Posterior vena cava (tissue), 2 donors: ENCODE results near the gene ANGPTL2. TPM values are rescaled to one million over a fixed set of nuclear protein-coding genes. Genes with fewer than 3 reads are reported as not detected.

ENCODE experiments used
- DNase-seq: peaks from one replicate; pipeline ENCODE4 v3.0.0-alpha.2; 2020; ENCODE audit warnings: low spot score
- intact Hi-C, 2 donors: fragments of 100-400 bp; cut with DNase I; formaldehyde crosslinking; loops; one replicate each; pipeline versions ENCODE4 v1.14.1 to v1.14.2; 2022 to 2023
- total RNA-seq, 2 donors: library from RNA; stranded (reverse); fragmentation: NEBNext Ultra II Directional; extraction: Animal tissue kit (Norgen Biotek cat#: 25700); gene quantifications; one replicate each; pipeline ENCODE4 v1.2.1, GENCODE V29; 2021
- donor health status: DM: yes; HTN: yes; CAD: no.
- donor health status: DM: yes; HTN: yes; CAD: no.

ANGPTL2 gene
- total RNA-seq, 2 donors from 2014 or later, result 45.7 to 55.9 TPM

DNA sequence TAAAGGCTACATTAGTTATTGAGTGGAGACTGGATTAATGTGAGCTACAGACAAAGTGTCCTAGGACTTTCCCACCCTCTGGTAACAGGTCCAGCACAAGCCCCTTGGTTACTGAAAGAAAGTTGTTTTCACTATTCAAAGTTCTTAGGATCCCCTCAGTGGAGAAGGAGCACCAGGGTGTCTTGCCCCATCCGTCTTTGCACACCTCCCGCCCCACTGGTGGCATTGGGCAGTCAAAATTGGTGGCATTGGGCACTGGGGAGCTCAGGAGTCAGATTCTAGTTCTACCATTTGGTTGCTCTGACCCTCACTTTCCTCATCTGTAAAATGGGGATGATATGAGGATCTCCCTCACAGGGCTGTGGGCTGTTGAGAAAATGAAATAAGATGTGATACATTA lies 2.4 kb upstream of the ANGPTL2 start:
- intact Hi-C loops, result loop anchor here (1.0 to 5.0 kb wide), 2 partner anchors 17 to 63 kb away; no protein-coding TSS in a partner anchor
- peak; percentile 24 for DNase-seq

DNA sequence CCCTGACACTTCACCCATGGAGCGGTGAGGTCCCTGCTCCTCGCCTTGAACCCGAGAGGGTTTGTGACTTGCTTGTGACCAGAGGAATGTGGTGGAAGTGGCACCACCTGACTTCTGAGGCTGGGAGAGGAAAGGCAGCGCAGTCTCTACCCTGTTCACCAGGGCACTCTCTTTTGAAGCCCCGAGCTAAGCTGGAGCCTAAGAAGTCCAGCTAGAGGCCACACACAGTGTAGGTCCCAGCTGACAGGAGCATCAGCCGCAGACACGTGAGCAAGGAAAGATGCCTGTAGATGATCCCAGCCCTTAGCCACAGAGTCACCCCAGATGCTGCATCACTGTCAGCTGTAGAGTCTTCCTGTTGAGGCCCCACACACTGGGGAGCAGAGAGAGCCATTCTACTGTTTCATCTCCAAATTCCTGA lies 1.7 kb upstream of the ANGPTL2 start:
- DNase-seq, result peak; percentile 55
- intact Hi-C loops, result loop anchor here (1.0 to 5.0 kb wide), 2 partner anchors 17 to 63 kb away; no protein-coding TSS in a partner anchor

DNA sequence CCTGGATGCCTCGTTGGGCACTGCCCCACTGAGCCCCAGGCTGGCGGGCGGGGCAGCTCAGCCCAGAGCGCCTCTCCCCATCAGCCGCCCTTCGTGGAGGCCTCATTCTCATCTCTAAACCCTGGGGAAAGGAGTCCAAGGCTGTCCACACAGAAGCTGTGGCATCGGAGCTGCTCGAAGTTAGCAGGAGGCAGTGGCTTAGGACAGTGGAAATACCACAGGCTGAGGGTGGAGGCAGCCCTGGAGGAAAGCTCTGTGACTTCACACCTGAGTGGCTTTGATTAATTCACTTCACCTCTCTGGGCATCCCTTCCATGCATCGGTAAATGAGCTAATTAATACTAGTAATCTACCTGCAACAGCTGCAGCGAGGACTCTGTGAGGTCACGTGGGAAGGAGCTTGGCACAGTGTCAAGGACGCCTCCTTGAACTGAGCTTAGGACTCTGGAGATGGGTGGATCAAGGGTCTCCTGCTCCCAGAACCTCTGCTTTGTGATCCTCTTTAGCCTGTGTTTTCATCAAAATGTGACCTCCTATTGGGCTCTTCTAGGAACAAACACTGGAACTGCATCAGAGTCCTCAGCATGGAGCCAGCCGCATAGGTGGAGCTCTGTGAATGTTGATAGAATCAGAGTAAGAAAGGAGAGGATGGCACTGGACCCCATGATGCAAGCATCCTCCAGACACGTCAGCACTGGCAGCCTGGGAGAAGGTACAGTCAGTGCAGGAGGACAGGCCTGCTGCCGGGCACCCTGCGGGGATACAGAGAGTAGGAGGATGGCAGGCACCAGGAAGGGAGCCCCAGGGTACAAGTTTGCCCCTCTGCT lies 842 bp upstream of the ANGPTL2 start:
- DNase-seq, result peak; percentile 52
- intact Hi-C loops, result loop anchor here in 1 of 2 donors (5.0 kb wide), 1 partner anchor 64 kb away; no protein-coding TSS in a partner anchor

DNA sequence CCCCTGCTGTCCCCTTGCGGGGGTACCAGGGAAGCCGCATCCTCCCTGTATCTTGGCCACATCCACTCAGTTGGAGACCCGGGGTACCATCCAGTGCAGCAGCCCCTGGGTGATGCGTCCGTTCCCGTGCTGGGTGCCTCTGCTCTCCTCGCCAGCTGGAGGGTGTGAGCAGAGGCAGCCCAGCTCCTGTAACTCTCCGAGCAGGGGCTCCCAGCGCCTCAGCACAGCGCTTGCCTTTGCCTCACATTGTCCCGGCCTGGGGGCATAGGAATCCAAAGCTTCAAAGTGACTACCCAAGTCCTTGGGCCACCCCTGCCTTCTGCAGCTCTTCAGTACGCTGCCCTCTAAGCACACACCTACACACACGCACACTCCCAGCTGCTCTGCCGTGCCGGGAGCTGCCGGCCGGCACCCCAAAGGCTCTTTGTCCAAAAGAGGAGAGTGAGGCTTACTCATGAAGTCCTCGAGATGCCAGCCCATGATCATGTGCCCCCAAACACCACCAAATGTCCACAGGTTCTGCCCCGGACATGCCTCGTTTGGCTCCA lies 733 bp downstream of the ANGPTL2 start:
- intact Hi-C loops, result loop anchor here in 1 of 2 donors (5.0 kb wide), 1 partner anchor 66 kb away; no protein-coding TSS in a partner anchor
- no peak for DNase-seq

DNA sequence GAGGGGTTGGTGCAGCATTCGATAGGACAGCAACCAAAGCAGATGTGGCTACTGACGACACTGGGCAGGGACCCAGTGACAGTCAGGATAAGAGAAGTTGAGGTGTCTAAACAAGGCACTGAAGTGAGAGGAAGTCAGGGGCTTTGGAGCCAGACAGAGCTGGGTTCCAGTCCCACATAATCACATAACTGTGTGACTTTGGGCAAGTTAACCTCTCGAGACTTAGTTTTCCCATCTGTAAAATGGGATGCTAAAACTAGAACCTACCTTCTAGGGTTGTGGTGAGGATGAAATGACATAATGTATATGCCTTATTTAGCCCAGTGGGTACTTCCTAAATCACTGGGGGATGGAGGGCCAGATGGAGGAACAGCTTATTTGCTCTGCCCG lies 3.1 kb downstream of the ANGPTL2 start:
- peak; percentile 9 for DNase-seq
- intact Hi-C loops, result no loop called here

DNA sequence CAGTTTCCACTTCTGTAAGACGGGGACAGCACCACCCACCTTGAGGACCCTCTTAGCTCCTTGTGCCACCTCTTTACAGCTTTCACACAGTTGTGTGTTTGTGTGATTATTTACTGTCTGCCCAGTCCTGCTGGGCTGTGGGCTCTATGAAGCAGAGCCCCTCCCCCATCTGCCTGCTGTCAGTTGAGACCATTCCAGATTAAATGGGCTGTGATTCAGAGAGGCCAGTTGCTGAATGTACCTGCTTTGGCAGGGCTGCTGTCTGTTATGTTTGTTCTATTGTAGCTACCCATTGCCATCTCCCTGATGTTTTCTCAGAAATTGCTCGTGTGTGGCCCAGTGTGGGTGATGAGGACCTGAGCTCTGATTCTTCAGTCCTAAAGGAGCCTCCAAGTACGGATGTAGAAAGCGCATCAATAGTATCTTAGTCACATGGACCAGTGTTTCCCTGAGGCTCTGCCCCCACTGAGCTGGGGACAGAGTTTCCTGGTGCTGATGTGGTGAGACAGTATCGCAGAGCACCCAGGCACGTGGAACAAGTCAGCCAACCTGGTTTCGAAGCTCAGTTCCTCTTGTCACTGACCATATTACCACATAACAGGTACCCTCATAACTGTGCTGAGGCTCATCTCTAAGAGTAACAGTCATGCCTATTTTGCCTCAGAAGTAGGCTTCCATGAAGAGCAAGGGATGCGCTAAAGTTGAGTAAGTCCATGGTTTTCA lies 3.7 kb downstream of the ANGPTL2 start:
- intact Hi-C loops, result no loop called here
- peak; percentile 31 for DNase-seq

DNA sequence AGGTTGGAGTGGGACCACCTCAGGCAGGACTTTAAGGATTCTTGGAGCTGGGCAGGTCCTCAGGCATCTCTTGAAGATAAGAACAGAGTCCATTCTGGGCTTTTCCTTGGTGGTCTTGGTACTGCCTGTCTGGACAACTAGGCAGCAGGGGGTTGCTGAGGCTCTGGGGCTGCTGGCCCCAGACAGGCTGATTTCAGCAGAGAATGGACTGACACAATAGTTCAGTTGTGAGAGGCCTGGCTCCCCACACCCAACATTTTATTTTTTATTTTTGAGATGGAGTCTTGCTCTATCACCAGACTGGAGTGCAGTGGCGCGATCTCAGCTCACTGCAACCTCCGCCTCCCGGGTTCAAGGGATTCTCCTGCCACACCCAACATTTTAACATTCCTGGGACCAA lies 4.6 kb downstream of the ANGPTL2 start:
- intact Hi-C loops, result no loop called here
- DNase-seq, result peak; percentile 52

DNA sequence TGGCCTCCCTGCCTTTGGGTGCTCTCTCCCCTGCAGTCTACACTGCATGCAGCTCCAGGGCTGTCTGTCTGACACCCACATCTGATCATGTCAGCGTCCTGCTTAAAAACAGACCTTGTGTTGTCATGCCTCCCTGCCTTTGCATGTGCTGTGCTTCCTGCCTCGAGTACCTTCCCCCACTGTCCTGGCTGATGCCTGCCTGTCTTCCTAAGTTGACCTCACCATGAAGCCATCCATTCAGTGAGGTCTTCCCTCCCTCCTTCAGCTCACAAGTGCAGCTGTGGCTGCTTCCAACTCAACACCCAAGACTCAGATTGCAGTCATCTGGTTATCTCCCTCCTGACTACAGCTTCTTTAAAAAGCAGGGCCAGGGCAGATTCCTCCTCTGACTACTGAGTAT lies 5.5 kb downstream of the ANGPTL2 start:
- DNase-seq, result peak; percentile 31
- intact Hi-C loops, result no loop called here

DNA sequence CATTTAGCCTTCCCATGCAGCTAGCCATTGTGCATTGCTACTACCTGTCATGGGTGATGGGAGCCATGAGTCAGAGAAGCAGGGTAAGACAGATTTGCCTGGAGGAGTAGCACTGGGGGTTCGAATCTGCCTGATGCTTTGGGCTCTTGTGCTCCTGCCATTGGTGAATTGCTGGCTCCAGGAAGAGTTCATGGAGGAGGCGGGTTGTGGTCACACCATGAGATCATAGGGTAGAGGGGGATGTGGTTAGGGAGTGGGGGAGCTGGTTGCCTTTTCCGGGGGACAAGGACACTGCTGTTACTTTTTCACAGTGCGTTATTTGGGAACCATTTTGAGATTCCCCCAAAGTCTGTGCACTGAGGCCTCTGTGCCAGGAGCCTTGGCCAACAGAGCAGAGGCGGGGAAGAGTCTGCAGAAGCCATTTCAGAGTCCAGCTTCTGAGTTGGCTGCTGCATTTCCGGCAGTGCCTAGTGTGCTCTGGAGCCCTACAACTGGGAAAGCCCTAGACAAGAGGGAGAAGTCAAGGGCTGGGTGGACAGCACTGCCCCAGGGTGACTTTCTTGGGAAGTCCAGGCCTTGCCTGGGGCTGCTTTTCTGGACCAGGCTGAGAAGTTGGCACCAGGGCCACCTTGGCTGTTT lies 6.2 kb downstream of the ANGPTL2 start:
- intact Hi-C loops, result no loop called here
- DNase-seq, result no peak

DNA sequence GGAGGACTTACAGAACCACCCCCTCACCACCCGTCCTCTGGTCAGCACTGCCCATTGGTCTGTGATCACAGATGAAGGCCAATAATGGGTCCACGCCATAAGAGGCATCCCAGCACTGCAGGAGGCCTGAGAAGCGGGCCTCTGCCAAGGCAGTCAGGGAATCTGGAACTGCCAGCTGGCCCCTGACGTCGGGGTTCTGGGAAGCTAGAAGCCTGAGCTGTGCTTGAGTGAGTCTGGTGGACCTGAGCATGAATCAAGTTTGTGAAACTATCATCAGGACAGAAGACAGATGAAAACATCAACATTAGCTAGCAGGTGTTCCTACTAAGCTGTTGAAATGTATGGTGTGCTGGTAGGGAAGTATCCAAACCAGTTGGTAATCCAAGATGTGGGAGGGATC lies 7.8 kb downstream of the ANGPTL2 start:
- intact Hi-C loops, result no loop called here
- no peak for DNase-seq

DNA sequence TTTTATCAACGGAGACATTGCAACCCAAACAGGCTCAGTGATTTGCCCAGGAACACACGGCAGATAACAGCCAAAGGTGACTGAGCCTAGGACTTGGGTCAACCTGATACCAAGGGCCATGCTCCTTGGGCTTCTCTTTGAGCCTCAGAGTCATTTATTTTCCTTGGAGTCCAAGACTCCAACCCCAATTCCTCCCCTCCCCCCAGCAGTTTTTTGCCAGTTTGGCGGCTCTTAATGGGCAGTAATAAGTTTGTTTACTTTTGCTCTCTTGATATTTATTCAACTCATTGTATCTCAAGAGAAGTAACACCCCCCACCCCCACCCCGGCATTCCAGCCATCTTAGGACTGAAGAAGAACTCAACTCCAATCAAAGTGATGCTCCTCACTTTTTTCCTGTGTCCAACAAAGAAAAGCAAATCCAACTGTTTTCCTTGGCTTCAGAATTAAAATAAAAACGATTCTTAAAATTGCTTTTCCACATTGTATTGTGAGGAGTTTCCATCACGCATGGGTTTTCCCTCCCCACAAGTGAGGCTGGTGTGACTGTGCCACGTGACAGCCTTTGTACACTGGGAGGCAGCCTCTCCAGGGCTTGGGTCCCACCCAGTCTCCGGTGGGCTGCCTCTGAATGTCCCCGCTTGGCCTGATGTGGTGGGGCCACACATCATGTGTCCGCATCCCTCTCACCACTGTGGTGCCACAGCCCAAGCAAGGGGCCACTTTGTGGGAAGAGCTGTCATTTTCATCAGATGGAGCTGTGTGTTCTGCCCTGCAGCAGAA lies 9.1 kb downstream of the ANGPTL2 start:
- intact Hi-C loops, result no loop called here
- DNase-seq, result peak; percentile 3

DNA sequence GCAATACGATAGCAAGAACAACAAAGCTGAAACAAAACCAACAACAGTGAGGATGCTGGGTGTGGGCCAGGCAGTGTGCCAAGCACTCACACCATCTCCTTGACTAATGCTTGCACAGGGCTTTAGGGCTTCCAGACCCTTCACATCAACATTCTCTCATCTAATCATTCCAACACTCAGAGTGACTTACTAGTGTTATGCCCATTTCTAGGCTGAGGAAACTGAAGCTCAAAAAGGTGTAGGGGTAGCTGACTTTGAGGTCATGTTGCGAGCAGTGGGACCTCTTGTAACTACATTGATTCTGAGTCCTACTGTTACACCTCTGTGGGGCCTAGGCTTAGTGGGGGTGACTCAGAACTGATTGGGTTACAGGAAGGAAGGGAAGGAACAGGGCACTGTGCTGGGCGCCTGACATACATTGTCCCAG lies 9.7 kb downstream of the ANGPTL2 start:
- intact Hi-C loops, result no loop called here
- peak; percentile 73 for DNase-seq

DNA sequence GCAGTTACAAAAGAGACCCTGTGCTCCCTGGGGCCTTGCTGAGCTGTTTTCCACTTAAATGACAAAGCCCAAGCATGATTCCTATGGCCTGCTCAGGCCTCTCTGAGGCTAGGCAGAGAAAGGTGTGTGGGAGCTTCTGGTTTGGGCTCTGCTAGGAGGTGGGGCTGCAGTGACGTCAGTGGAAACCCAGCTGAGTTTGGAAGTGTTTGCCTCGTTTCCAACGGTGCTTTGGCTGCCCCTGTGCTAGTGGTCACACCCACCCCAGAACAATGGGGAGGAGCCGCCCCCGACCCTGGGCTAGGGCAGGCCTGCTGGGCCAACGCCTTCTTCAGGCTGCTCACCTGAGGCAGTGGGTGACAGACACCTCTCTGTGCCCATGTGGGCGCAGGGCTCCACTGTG lies 10.4 kb downstream of the ANGPTL2 start:
- peak; percentile 80 for DNase-seq
- intact Hi-C loops, result no loop called here

DNA sequence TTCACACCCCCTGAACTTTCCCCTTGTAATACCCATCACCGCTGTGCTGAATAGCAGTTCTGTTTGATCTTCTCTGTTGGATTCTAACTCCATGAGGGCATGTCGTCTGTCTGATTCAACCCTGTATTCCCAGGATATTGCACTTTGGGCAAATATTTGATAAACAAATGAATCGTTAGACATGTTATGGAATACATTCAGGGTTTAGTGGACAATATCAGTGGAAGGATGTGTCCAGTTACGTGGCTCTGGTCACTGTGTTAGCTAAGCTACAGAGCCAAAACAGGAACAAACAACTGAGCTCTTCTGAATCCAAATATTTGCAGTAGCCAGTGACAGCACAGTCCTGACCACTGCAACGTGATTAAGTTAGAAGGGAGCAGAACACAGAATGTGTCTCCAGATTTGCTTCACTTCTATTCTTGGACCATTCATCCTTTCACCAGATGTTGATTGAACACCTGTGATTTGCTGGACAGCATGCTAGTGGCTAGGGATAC lies 13.2 kb downstream of the ANGPTL2 start:
- DNase-seq, result no peak
- intact Hi-C loops, result no loop called here

DNA sequence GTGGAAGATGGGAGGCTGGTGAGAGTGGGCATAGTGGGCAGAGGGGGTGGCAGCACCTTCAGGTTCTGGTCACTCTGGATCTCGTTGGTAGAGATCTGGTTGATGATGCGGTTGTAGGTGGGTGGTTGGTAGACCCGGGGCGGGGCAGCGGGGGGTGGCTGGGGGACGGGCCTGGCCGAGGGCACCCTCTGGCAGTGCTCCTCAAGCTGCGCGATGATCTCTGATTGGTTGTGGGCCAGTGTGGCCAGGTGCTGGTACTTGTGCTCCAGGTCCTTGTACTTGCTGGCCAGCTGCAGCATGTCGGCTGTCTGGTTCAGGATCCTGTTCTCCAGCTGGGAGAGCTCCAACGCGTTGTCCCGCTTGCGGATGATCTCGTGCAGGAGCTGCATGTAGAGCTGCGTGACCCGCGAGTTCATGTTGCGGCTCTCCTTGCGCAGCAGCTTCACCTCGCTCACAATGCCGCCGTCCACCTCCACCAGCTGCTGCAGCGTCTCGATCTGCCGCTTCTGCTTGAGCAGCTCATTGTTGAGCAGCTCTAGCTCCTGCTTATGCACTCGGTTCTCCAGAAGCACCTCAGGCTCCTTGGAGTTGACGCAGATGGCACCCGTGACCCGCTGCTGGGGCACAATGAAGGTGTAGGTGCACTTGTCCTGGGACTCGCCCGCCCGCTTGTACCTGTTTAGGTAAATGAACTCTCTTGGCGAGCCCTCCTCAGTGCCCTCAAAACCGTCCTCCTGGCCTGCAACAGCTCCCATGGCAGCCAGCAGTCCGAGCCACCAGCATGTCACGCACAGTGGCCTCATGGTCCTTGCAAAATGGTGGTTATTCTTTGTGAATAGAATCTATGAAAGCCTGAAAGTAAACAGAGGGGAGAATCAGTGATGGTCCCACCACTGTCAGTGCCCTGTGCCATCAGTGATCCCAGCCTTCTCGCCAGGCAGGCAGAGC lies 14.2 kb downstream of the ANGPTL2 start:
- intact Hi-C loops, result loop anchor here in 1 of 2 donors (1.0 kb wide), 1 partner anchor 16 kb away; no protein-coding TSS in a partner anchor
- DNase-seq, result peak; percentile 58

DNA sequence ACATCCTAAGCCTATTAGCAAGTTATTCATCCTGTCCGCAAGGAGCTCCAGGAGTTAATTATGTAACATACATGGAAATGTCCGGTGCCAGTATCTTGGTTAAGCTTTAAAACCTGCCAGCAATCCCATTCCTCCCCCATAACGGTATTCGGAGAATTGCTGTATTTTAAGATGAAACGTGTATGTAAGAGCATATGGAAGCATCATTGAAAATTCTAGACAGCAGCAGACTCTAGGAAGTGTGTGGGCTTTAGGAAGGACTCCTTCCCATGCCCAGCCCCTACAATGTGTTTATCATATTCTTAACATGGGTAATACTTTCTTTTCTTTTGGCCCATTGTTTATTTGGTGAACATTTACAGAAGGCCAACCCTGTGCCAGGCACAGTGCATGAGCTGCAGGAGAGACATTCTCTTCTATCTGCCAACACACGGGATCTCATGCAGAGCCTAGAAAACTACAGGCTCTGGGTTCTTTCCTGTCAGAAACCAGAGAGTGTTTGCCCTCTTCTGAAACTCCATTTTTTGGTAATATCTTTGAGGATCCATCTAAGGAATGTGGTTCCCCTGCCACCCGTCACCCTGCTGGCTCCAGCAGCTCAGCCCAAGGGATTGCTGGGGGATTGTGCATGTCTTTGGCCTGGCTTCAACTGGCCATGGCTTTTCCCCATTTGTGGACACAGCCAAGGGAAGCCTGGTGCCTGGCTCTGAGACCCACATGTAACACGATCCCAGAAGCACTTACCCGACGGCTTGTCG lies 15.1 kb downstream of the ANGPTL2 start:
- peak; percentile 68 for DNase-seq
- intact Hi-C loops, result loop anchor here in 1 of 2 donors (1.0 kb wide), 1 partner anchor 17 kb away; no protein-coding TSS in a partner anchor

DNA sequence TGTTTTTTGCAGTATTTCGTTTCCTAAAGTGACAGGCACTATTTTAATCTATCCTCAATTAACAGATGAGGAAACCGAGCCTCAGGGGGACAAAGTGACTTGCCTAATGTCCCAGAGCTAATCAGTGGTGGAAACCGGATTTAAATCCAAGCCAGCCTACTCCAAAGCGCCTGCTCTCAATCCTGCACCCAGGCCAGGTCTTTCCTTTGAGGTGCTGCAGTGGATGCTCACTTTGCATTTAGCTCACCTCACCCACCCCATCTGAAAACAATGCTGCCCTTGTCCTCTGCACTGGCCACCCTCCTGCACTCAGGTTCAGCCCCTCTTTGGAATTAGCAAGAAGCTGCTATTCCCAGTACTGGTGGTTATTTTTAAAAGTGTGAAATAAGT lies 16.0 kb downstream of the ANGPTL2 start:
- intact Hi-C loops, result no loop called here
- peak; percentile 24 for DNase-seq
